ENCODE measurements around the gene KIAA1549.
"Not testable (repeated sequence)": the region's sequence is repeated elsewhere in the genome, so short reads cannot be mapped to it uniquely, and the experiment has no call there.

Gene KIAA1549

DNA sequence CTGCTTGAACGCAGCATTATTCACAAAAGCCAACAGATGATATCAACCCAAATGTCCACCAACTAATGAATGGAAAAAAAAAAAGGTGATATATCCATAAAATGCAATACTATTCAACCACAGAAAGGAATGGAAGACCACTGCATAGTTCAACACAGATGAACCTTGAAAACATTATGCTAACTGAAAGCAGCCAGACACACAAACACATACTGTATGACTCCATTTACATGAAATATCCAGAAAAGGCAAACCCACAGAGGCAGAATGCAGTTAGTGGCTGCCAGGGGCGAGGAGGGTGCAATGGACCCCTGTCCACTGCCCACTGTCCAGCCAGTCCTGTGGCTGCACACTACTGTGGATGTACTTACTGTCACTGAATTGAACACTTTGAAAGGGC is 36.6 kb downstream of the KIAA1549 start:
- DNase-seq (ENCODE audit: low spot score in 2 of 2) (no peak), ATAC-seq (ENCODE audit: low read depth) (no peak)
- no peak overlapping the region for H3K27ac Mint-ChIP-seq
- H3K9me3 Mint-ChIP-seq, result no peaks in the 10 kb centered on the region
- peaks cover 2% of the 10 kb centered on the region for H3K27me3 Mint-ChIP-seq
- H3K36me3 Mint-ChIP-seq, result no peaks in the 10 kb centered on the region
- H3K4me3 Mint-ChIP-seq, result no peak overlapping the region
- no peaks in the 10 kb centered on the region for H3K4me1 Mint-ChIP-seq

DNA sequence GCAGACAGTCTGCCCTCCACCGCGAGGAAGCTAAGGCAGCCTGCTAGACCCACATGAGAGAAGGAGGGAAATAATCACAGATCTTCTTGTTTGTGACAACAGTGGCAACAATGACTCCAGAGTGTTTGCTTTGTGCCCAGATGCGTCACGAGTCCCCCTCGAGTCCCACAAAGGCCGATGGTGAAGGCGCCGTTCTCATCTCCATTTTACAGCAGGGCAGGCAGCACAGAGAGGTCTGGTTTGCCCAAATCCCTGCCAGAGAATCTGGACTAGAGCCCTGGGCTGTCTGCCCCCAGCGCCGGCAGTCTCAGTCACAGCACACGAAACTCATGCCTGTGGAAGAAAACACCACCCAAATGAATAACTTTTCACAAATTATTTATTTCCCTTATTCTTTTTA is 38.1 kb downstream of the KIAA1549 start:
- no peak overlapping the region for H3K4me3 Mint-ChIP-seq
- no peaks in the 10 kb centered on the region for H3K36me3 Mint-ChIP-seq
- ATAC-seq (ENCODE audit: low read depth) (no peak), DNase-seq (ENCODE audit: low spot score in 2 of 2) (no peak)
- H3K9me3 Mint-ChIP-seq, result no peaks in the 10 kb centered on the region
- H3K4me1 Mint-ChIP-seq, result no peaks in the 10 kb centered on the region
- H3K27ac Mint-ChIP-seq, result no peak overlapping the region
- H3K27me3 Mint-ChIP-seq, result peaks cover 1% of the 10 kb centered on the region

DNA sequence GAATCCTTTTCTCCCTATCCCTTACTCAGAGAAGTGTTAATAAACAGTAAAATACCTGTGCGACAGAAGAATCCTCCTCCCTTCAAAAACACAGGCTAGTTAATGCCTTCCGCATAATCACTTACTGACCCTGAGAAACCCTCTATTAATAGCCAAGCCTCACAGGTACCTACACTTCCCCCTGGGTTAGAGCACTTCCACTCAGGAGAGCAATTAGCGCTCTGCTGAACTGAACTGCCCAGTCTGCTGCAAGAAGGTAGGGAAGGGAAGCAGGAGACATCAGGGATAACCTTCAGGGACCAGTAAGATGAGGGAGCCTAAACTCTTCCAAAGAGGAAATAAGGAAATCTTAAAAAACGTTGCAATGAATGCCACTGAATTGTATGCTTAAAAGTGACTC is 39.6 kb downstream of the KIAA1549 start:
- DNase-seq (ENCODE audit: low spot score in 2 of 2), result no peak
- ATAC-seq (ENCODE audit: low read depth), result no peak
- Mint-ChIP-seq H3K36me3 (no peaks in the 10 kb centered on the region), H3K27me3 (peaks cover 6% of the 10 kb centered on the region), H3K4me3 (no peak overlapping the region), H3K27ac (no peak overlapping the region), H3K9me3 (no peaks in the 10 kb centered on the region), H3K4me1 (no peaks in the 10 kb centered on the region)

DNA sequence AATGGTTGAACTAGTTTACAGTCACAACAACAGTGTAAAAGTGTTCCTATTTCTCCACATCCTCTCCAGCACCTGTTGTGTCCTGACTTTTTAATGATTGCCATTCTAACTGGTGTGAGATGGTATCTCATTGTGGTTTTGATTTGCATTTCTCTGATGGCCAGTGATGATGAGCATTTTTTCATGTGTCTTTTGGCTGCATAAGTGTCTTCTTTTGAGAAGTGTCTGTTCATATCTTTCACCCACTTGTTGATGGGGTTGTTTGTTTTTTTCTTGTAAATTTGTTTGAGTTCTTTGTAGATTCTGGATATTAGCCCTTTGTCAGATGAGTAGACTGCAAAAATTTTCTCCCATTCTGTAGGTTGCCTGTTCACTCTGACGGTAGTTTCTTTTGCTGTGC is 40.6 kb downstream of the KIAA1549 start:
- not testable (repeated sequence) for H3K27me3 Mint-ChIP-seq; H3K4me3 Mint-ChIP-seq; DNase-seq (ENCODE audit: low spot score in 2 of 2); ATAC-seq (ENCODE audit: low read depth); H3K36me3 Mint-ChIP-seq; H3K27ac Mint-ChIP-seq; H3K9me3 Mint-ChIP-seq; H3K4me1 Mint-ChIP-seq

DNA sequence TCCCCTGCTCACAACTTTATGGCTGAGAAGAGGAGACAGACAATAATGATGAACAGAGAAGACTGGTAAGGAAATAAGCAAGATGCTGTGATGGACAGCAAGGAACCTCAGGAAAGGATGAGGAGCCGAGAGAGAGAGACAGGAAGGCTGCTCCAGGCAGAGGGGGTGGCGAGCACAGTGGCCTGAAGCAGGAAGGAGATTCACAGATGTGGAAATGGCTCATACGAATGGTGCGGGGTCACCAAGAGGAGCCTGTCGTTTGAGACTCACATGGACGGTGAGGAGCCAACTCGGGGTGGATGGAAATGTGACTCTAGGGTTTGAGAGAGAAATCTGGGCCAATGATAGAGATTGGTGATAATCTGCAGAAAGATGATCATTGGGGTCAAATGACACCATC is 43.7 kb downstream of the KIAA1549 start:
- Mint-ChIP-seq H3K4me1 (no peaks in the 10 kb centered on the region), H3K9me3 (no peaks in the 10 kb centered on the region), H3K27ac (no peak overlapping the region), H3K36me3 (no peaks in the 10 kb centered on the region), H3K4me3 (no peak overlapping the region), H3K27me3 (peaks cover 11% of the 10 kb centered on the region)
- ATAC-seq (ENCODE audit: low read depth) (no peak), DNase-seq (ENCODE audit: low spot score in 2 of 2) (no peak)

DNA sequence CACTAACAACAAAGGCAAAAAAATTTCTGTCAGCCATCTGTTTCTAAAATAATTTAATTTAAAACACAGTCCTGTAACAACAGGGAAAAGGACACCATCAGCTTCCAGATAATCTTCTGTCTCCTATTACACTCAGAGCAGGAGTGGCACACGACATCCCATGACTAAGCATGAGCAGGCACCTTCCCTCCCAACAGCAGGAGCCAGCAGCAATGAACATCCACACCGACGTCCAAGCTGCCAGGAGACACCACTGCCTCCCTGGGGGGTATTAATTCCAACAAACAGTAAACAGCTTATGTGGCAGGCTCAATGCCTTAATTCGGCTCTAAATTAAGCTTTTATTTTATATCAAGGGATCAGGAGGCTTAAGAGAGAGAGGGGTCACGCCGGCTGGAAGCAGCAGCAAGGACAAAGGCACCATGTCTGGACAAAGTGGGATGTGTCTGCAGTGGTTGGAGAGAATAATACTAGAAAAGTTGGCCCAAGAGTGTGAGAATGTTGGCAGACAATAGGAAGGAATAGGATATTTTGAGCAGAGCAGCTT is 45.7 kb downstream of the KIAA1549 start:
- Mint-ChIP-seq H3K27me3 (peaks cover 17% of the 10 kb centered on the region), H3K27ac (no peak overlapping the region), H3K9me3 (no peaks in the 10 kb centered on the region), H3K36me3 (no peaks in the 10 kb centered on the region), H3K4me3 (no peak overlapping the region), H3K4me1 (no peaks in the 10 kb centered on the region)
- DNase-seq (ENCODE audit: low spot score in 2 of 2) (no peak), ATAC-seq (ENCODE audit: low read depth) (no peak)

DNA sequence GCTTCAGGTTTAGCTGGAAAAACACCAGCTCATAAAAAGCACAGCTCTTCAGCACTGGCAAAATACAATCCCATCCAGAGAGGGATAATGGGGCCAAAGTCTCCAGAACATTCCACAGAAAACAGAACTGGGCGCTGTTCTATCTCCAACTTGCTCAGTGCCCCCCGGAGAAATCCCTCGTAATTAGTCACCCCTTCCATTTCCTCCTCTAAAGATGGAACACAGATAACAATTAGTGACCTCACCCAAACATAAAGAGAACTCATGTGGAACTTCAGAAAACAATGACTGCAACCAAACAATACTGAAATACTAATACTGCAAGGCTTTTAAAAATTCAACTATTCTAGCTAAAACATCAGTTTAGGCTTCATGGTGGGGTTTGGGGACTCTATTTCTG is 46.3 kb downstream of the KIAA1549 start:
- Mint-ChIP-seq H3K27me3 (peaks cover 17% of the 10 kb centered on the region), H3K4me3 (no peak overlapping the region), H3K36me3 (no peaks in the 10 kb centered on the region), H3K9me3 (no peaks in the 10 kb centered on the region), H3K27ac (no peak overlapping the region), H3K4me1 (no peaks in the 10 kb centered on the region)
- DNase-seq (ENCODE audit: low spot score in 2 of 2) (no peak), ATAC-seq (ENCODE audit: low read depth) (no peak)

DNA sequence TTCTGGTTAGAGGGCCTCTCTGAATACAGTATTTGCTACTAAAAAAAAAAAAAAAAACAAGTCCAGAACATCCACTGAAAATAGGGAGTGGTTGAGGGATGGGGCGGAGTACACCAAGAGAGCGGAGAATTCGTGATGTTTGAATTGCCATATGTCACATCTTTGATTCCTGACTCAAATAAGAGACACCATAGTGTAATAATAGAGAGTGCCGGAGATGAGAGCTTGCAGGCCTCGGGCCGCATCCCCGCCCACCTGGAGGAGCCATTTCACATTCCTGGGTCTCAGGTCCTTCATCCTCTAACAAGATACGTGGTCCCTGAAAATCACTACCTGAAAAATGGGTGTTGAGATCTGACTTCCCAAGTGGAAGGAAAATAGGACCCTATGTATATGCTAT is 46.8 kb downstream of the KIAA1549 start:
- Mint-ChIP-seq H3K36me3 (no peaks in the 10 kb centered on the region), H3K27ac (no peak overlapping the region), H3K4me1 (no peaks in the 10 kb centered on the region), H3K9me3 (no peaks in the 10 kb centered on the region), H3K27me3 (peaks cover 17% of the 10 kb centered on the region), H3K4me3 (no peak overlapping the region)
- ATAC-seq (ENCODE audit: low read depth), result no peak
- no peak for DNase-seq (ENCODE audit: low spot score in 2 of 2)

DNA sequence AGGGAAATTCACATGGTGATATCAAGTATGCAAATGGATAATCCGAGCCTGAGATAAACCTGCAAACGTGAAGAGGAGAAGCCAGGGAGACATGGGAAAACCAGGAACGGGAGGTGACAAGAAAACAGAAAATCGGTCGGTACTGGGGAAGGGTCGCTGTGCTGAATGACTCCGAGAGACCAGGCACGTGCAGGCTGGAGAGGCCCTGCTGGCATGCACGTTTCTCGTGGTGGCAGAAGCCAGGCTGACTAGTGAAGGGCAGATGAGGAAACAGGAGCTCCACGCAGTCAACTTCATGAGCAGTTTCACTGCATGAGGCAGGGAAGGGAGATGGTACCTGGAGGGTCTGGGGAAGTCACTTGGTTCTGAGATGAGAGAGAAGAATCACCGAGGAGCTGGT is 48.3 kb downstream of the KIAA1549 start:
- Mint-ChIP-seq H3K4me3 (no peak overlapping the region), H3K9me3 (no peaks in the 10 kb centered on the region), H3K4me1 (no peaks in the 10 kb centered on the region), H3K27ac (no peak overlapping the region), H3K27me3 (peaks cover 19% of the 10 kb centered on the region), H3K36me3 (no peaks in the 10 kb centered on the region)
- ATAC-seq (ENCODE audit: low read depth) (no peak), DNase-seq (ENCODE audit: low spot score in 2 of 2) (no peak)

DNA sequence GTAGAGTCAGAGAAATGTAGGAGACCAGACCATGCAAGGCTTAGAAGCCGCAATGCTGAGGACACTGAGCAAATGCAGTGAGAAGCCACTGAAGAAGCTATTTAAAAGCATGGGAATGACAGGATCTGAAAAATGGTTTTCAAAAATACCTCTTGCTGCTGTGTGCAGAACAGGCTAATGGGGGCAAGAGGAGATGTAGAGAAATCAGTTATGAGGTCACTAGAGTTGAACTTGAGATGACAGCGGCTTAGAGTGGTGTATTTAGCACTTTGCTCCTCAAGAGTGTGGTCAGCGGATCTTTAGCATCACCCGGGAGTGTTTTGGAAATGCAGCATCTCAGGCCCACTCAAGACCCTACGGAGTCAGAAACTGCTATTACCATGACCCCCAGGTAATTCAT is 48.8 kb downstream of the KIAA1549 start:
- ATAC-seq (ENCODE audit: low read depth), result no peak
- Mint-ChIP-seq H3K4me1 (no peaks in the 10 kb centered on the region), H3K4me3 (no peak overlapping the region), H3K27me3 (peaks cover 19% of the 10 kb centered on the region), H3K9me3 (no peaks in the 10 kb centered on the region), H3K36me3 (no peaks in the 10 kb centered on the region), H3K27ac (no peak overlapping the region)
- no peak for DNase-seq (ENCODE audit: low spot score in 2 of 2)

DNA sequence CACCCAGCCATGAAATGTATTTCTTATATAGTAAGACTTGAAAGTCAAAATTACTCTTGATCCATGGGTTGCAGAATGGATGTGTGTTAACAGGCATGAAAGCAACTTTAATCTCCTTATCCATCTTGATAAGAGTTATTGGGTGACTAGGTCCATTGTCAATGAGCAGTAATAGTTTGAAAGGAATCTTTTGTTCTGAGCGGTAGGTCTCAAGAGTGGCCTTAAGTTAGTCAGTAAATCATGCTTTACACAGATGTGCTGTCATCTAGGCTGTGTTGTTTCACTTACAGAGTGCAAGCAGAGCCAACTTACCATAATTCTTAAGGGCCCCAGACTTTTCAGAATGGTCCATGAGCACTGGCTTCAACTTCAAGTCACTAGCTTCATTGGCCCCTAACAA is 51.2 kb downstream of the KIAA1549 start:
- ATAC-seq (ENCODE audit: low read depth), result no peak
- H3K27ac Mint-ChIP-seq, result no peak overlapping the region

DNA sequence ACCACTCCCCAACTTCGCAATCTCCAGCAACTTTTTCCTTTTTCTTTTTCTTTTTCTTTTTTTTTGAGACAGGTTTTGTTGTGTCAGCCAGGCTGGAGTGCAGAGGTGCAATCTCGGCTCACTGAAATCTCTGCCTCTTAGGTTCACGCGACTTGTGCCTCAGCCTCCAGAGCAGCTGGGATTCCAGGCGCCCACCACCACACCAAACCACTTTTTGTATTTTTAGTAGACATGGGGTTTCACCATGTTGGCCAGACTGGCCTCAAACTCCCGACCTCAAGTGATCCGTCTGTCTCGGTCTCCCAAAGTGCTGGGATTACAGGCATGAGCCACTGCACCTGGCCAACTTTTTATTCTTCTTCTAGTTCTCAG is 55.0 kb downstream of the KIAA1549 start:
- H3K4me3 Mint-ChIP-seq, result no peak overlapping the region
- no peaks in the 10 kb centered on the region for H3K4me1 Mint-ChIP-seq
- H3K9me3 Mint-ChIP-seq, result no peaks in the 10 kb centered on the region
- peaks cover 4% of the 10 kb centered on the region for H3K27me3 Mint-ChIP-seq
- ATAC-seq (ENCODE audit: low read depth) (no peak), DNase-seq (ENCODE audit: low spot score in 2 of 2) (no peak)
- no peaks in the 10 kb centered on the region for H3K36me3 Mint-ChIP-seq
- H3K27ac Mint-ChIP-seq, result no peak overlapping the region

More for the DNA sequence above, 51.2 kb downstream of the KIAA1549 start:
- H3K4me1 Mint-ChIP-seq, result no peaks in the 10 kb centered on the region
- peaks cover 14% of the 10 kb centered on the region for H3K27me3 Mint-ChIP-seq
- H3K9me3 Mint-ChIP-seq, result no peaks in the 10 kb centered on the region
- no peaks in the 10 kb centered on the region for H3K36me3 Mint-ChIP-seq
- H3K4me3 Mint-ChIP-seq, result no peak overlapping the region
- DNase-seq (ENCODE audit: low spot score in 2 of 2), result no peak

DNA sequence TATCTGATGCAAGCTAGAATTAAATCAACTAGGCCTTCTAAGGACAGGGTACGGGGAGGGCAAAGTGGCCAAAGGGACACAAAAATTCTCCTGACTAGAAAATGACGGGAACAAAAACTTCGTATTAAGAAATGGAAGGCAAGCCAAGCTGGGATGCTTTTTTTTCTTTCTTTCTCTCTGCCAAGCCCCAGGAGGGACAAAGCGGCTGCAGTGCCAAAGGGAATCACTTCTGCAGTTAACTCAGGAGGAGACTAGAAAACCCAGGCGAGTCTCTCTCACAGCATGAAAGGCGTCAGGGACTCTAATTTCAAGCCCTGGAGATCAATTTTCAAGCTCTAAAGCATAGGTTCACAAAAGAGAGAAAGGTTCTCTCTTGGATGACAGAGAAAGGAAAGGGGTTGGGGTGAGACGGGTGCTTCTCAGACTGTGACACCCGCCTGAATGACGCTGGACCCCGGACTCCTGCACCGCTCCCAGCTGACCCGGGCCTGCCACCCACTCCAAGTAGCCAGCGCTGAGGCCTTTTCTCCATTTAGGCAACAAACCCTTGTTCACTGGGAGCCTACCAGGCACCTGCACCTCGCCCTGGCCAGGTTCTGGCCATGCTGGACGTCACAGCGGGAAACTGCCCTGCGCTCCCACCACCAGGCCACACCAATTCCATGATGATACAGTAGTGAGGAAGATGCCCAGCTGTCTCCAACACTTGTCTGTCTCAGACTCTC is 56.5 kb downstream of the KIAA1549 start:
- Mint-ChIP-seq H3K9me3 (no peaks in the 10 kb centered on the region), H3K36me3 (no peaks in the 10 kb centered on the region), H3K4me1 (no peaks in the 10 kb centered on the region), H3K4me3 (no peak overlapping the region), H3K27ac (no peak overlapping the region), H3K27me3 (peaks cover 3% of the 10 kb centered on the region)
- ATAC-seq (ENCODE audit: low read depth), result no peak
- no peak for DNase-seq (ENCODE audit: low spot score in 2 of 2)

DNA sequence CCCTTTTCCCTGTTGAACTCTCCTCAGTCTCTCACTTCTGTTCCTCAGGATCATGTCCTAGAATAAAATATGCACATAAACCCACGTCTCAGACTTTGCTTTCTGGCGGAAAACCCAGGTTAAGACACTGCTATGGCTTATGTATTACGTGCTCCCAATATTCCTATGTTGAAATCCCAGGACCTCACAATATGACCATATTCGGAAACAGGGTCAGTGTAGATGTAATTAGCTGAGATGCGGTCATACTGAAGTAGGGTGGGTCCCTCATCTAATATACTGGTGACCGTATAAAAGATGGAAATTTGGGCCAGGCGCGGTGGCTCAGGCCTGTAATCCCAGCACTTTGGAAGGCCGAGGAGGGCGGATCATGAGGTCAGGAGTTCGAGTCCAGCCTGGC is 59.9 kb downstream of the KIAA1549 start:
- DNase-seq (ENCODE audit: low spot score in 2 of 2), result no peak
- no peak overlapping the region for H3K27ac Mint-ChIP-seq
- no peaks in the 10 kb centered on the region for H3K9me3 Mint-ChIP-seq

DNA sequence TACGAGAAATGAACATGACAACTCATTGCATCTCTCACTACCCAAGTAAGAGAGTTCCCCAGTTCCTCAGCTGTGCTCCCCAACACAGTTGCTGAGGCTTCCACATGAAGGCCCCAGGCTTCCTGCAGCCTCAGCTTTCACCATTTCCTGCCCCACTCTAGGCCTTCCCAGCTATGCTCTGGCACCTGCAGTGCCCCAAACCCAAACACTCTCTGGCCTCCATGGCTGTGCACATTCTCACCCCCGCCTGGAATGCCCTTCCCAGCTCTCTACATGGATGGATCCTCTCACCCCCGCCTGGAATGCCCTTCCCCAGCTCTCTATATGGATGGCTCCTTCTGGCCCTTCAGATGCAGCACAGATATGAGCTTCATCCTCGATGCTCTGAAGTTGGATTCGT is 61.3 kb downstream of the KIAA1549 start:
- DNase-seq (ENCODE audit: low spot score in 2 of 2) (no peak), ATAC-seq (ENCODE audit: low read depth) (no peak)
- H3K36me3 Mint-ChIP-seq, result peaks cover 4% of the 10 kb centered on the region
- H3K27ac Mint-ChIP-seq, result no peak overlapping the region
- H3K27me3 Mint-ChIP-seq, result peaks cover 9% of the 10 kb centered on the region
- H3K9me3 Mint-ChIP-seq, result no peaks in the 10 kb centered on the region
- no peaks in the 10 kb centered on the region for H3K4me1 Mint-ChIP-seq
- H3K4me3 Mint-ChIP-seq, result no peak overlapping the region

More for the DNA sequence above, 59.9 kb downstream of the KIAA1549 start:
- ATAC-seq (ENCODE audit: low read depth), result no peak
- Mint-ChIP-seq H3K36me3 (peaks cover 4% of the 10 kb centered on the region), H3K4me1 (no peaks in the 10 kb centered on the region), H3K4me3 (no peak overlapping the region), H3K27me3 (peaks cover 5% of the 10 kb centered on the region)

Data from memory B cell (primary cell).